WTC11 (cell line): ENCODE measurements around the gene NFX1. TPM values are rescaled to one million over a fixed set of nuclear protein-coding genes. Genes with fewer than 3 reads are reported as not detected.

Experiments used
- ATAC-seq: fragments of 200-7000 bp; cut with Tn5 transposase; 2 replicates; pipeline ENCODE4 v1.10.0; 2021; ENCODE audit warnings: mild to moderate bottlenecking, moderate library complexity
- CTCF ChIA-PET: fragments of 300-600 bp; sonication (Branson Sonifier 250); formaldehyde crosslinking; loops from one replicate; lab custom pipeline; 2021; ENCODE audit warnings: antibody characterized with exemption; lab: Charles Lee
- POLR2A ChIA-PET: fragments of 350-600 bp; sonication (Branson Sonifier 250); formaldehyde crosslinking; loops from one replicate; lab custom pipeline; 2021; ENCODE audit warnings: antibody characterized with exemption; lab: Charles Lee
- DNase-seq: peaks from one replicate; pipeline ENCODE4 v3.0.0; 2021; ENCODE audit warnings: low spot score
- H3K27ac Mint-ChIP-seq: 2 replicates; pipeline ENCODE4 v1.8.0; 2021; ENCODE audit warnings: mixed read lengths
- H3K27me3 Mint-ChIP-seq: 2 replicates; pipeline ENCODE4 v1.8.0; 2021; ENCODE audit warnings: low read depth, mild to moderate bottlenecking, moderate library complexity, mixed read lengths
- H3K36me3 Mint-ChIP-seq: 2 replicates; pipeline ENCODE4 v1.8.0; 2021; ENCODE audit warnings: mixed read lengths
- H3K4me1 Mint-ChIP-seq: 2 replicates; pipeline ENCODE4 v1.8.0; 2022; ENCODE audit warnings: mixed read lengths
- H3K4me3 Mint-ChIP-seq: 2 replicates; pipeline ENCODE4 v1.8.0; 2021; ENCODE audit warnings: mild to moderate bottlenecking, moderate library complexity, mixed read lengths
- H3K9me3 Mint-ChIP-seq: 2 replicates; pipeline ENCODE4 v1.8.0; 2021; ENCODE audit warnings: mixed read lengths
- ATF1 ChIP-seq: sonication (generic); formaldehyde crosslinking; IDR thresholded peaks from 2 replicates; pipeline ENCODE4 v1.8.1; 2023; ENCODE audit warnings: mild to moderate bottlenecking, moderate library complexity, missing genetic modification reagents
- CBFB ChIP-seq: sonication (generic); formaldehyde crosslinking; IDR thresholded peaks from 2 replicates; pipeline ENCODE4 v1.8.1; 2022; ENCODE audit warnings: mild to moderate bottlenecking, low read depth, missing genetic modification reagents
- CTCF ChIP-seq: fragments of 200-600 bp; IDR thresholded peaks from 2 replicates; pipeline ENCODE4 v1.8.0; 2022; ENCODE audit warnings: antibody characterized with exemption
- FOXK1 ChIP-seq: sonication (generic); formaldehyde crosslinking; IDR thresholded peaks from 2 replicates; pipeline ENCODE4 v1.8.0; 2022; ENCODE audit warnings: mild to moderate bottlenecking, moderate library complexity, missing genetic modification reagents
- HMGA2 ChIP-seq: fragments of 250-450 bp; sonication (Bioruptor Pico); IDR thresholded peaks from 2 replicates; pipeline ENCODE4 v1.4.0; 2021; ENCODE audit warnings: mild to moderate bottlenecking, moderate library complexity
- KAT7 ChIP-seq: sonication (generic); formaldehyde crosslinking; IDR thresholded peaks from 2 replicates; pipeline ENCODE4 v1.8.1; 2023; ENCODE audit warnings: missing genetic modification reagents, mild to moderate bottlenecking, borderline replicate concordance
- MYBL2 ChIP-seq: sonication (generic); formaldehyde crosslinking; IDR thresholded peaks from 2 replicates; pipeline ENCODE4 v1.8.1; 2023; ENCODE audit warnings: mild to moderate bottlenecking, moderate library complexity, missing genetic modification reagents
- NFATC4 ChIP-seq: fragments of 250-450 bp; sonication (Bioruptor Pico); IDR thresholded peaks from 2 replicates; pipeline ENCODE4 v1.9.0; 2021; ENCODE audit warnings: mild to moderate bottlenecking
- NR1H2 ChIP-seq: sonication (generic); formaldehyde crosslinking; IDR thresholded peaks from 2 replicates; pipeline ENCODE4 v1.9.0; 2021; ENCODE audit warnings: mild to moderate bottlenecking, moderate library complexity, missing genetic modification reagents
- NR2C2 ChIP-seq: sonication (generic); formaldehyde crosslinking; IDR thresholded peaks from 2 replicates; pipeline ENCODE4 v1.8.0; 2022; ENCODE audit warnings: mild to moderate bottlenecking, missing genetic modification reagents
- PRDM15 ChIP-seq: sonication (generic); formaldehyde crosslinking; IDR thresholded peaks from 2 replicates; pipeline ENCODE4 v1.8.0; 2022; ENCODE audit warnings: missing genetic modification reagents
- TCF7 ChIP-seq: sonication (generic); formaldehyde crosslinking; IDR thresholded peaks from 2 replicates; pipeline ENCODE4 v1.8.0; 2022; ENCODE audit warnings: mild to moderate bottlenecking, low read depth, missing genetic modification reagents, moderate library complexity
- TEAD1 ChIP-seq: sonication (generic); formaldehyde crosslinking; IDR thresholded peaks from 2 replicates; pipeline ENCODE4 v1.8.0; 2022; ENCODE audit warnings: mild to moderate bottlenecking, missing genetic modification reagents
- ZBTB21 ChIP-seq: sonication (generic); formaldehyde crosslinking; IDR thresholded peaks from 2 replicates; pipeline ENCODE4 v1.8.1; 2023; ENCODE audit warnings: mild to moderate bottlenecking, missing genetic modification reagents, borderline replicate concordance
- ZNF281 ChIP-seq: sonication (generic); formaldehyde crosslinking; IDR thresholded peaks from 2 replicates; pipeline ENCODE4 v1.8.0; 2023; ENCODE audit warnings: mild to moderate bottlenecking, missing genetic modification reagents
- total RNA-seq: library from RNA; stranded (reverse); gene quantifications from 3 replicates; pipeline ENCODE4 v1.2.3, GENCODE V29; 2021
- TF ChIP-seq, protein P1 (sequence below): sonication (generic); formaldehyde crosslinking; IDR thresholded peaks from 2 replicates; pipeline ENCODE4 v1.8.1; 2023; ENCODE audit warnings: mild to moderate bottlenecking, missing genetic modification reagents, moderate library complexity
- TF ChIP-seq, protein P2 (sequence below): fragments of 250-450 bp; sonication (Bioruptor Pico); IDR thresholded peaks from 2 replicates; pipeline ENCODE4 v1.9.0; 2021; ENCODE audit warnings: moderate library complexity, mild to moderate bottlenecking, inconsistent platforms, borderline replicate concordance
- TF ChIP-seq, protein P3 (sequence below): sonication (generic); formaldehyde crosslinking; IDR thresholded peaks from 2 replicates; pipeline ENCODE4 v1.8.1; 2023; ENCODE audit warnings: mild to moderate bottlenecking, missing genetic modification reagents, moderate library complexity
- TF ChIP-seq, protein P4 (sequence below): sonication (generic); formaldehyde crosslinking; IDR thresholded peaks from 2 replicates; pipeline ENCODE4 v1.8.1; 2023; ENCODE audit warnings: mild to moderate bottlenecking, missing genetic modification reagents
- TF ChIP-seq, protein P5 (sequence below): sonication (generic); formaldehyde crosslinking; IDR thresholded peaks from 2 replicates; pipeline ENCODE4 v1.8.1; 2023; ENCODE audit warnings: mild to moderate bottlenecking, moderate library complexity, missing genetic modification reagents

The NFX1 gene
- total RNA-seq, 1 experiment from 2014 or later = 30.9 TPM

DNA sequence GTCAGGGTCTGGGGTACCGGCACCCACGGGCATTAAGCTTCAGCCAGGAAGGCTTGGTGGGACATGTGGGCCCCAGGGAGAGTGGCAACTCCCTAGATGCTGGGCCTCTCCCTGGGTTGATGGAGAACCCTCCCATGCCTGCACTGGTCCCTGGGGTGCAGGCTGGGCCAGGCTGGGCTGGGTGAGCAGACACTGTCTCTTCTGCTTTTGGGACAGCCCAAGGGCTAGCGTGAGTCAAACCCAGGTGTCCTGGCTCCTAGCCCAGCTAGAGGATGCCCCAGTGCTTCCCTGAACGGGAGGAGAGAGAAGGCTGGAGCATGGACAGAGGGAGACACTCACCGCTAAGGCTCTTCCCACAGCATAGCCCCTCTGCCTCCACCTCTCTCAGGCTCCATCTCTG is 117.8 kb downstream of the NFX1 start (continued):
- TF ChIP-seq ZNF281 (no peak), TCF7 (no peak), NFATC4 (CRISPR knock-in tag) (no peak), CBFB (CRISPR knock-in tag) (no peak), NR1H2 (CRISPR knock-in tag) (no peak), ATF1 (CRISPR knock-in tag) (no peak), CTCF (no peak), MYBL2 (CRISPR knock-in tag) (no peak), TEAD1 (CRISPR knock-in tag) (no peak), ZBTB21 (no peak), FOXK1 (no peak)
- TF ChIP-seq, protein P1, sequence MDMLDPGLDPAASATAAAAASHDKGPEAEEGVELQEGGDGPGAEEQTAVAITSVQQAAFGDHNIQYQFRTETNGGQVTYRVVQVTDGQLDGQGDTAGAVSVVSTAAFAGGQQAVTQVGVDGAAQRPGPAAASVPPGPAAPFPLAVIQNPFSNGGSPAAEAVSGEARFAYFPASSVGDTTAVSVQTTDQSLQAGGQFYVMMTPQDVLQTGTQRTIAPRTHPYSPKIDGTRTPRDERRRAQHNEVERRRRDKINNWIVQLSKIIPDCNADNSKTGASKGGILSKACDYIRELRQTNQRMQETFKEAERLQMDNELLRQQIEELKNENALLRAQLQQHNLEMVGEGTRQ (CRISPR knock-in tag) = no peak
- TF ChIP-seq, protein P2, sequence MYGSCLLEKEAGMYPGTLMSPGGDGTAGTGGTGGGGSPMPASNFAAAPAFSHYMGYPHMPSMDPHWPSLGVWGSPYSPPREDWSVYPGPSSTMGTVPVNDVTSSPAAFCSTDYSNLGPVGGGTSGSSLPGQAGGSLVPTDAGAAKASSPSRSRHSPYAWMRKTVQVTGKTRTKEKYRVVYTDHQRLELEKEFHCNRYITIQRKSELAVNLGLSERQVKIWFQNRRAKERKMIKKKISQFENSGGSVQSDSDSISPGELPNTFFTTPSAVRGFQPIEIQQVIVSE (CRISPR knock-in tag) = no peak

DNA sequence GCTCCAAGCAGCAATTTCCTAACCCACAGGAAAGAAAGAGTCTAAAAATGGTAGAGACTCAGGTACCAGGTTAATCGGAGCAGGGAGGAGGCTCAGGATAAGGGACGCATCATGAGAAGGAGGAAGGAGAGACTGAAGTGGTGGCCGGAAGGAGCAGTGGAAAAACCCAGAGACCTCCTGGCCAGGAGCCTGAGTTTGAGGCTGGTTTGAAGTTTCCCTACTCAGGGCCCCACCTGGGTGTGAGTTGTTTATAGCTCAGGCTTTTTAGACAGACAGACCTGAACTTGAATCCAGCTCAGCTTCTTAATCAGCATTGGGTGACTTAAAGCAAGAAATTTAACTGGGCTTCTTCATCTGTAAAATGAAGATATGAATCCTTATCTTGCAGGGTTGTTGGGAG is 124.0 kb downstream of the NFX1 start:
- Mint-ChIP-seq H3K27me3 (no peaks in the 10 kb centered on the region), H3K36me3 (no peaks in the 10 kb centered on the region), H3K9me3 (peaks cover 7% of the 10 kb centered on the region; the same call in 1 of the 2 replicates), H3K4me3 (no peak overlapping the region), H3K4me1 (peaks cover 7% of the 10 kb centered on the region), H3K27ac (no peak overlapping the region)
- ATAC-seq = no peak
- CTCF ChIA-PET = interaction anchor here (0.7 to 5.7 kb wide), 9 partner anchors 10 to 127 kb away, joined by 3 to 84 read pairs (median 23); partner anchors contain the start of gene AQP3
- POLR2A ChIA-PET = no interaction called here
- DNase-seq = no peak
- TF ChIP-seq, protein P3, sequence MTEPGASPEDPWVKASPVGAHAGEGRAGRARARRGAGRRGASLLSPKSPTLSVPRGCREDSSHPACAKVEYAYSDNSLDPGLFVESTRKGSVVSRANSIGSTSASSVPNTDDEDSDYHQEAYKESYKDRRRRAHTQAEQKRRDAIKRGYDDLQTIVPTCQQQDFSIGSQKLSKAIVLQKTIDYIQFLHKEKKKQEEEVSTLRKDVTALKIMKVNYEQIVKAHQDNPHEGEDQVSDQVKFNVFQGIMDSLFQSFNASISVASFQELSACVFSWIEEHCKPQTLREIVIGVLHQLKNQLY = no peak
- TF ChIP-seq PRDM15 (CRISPR knock-in tag) = no peak
- TF ChIP-seq NR2C2 (CRISPR knock-in tag) = no peak
- no peak for TF ChIP-seq HMGA2 (CRISPR knock-in tag)
- TF ChIP-seq TCF7 = no peak
- TF ChIP-seq, protein P4, sequence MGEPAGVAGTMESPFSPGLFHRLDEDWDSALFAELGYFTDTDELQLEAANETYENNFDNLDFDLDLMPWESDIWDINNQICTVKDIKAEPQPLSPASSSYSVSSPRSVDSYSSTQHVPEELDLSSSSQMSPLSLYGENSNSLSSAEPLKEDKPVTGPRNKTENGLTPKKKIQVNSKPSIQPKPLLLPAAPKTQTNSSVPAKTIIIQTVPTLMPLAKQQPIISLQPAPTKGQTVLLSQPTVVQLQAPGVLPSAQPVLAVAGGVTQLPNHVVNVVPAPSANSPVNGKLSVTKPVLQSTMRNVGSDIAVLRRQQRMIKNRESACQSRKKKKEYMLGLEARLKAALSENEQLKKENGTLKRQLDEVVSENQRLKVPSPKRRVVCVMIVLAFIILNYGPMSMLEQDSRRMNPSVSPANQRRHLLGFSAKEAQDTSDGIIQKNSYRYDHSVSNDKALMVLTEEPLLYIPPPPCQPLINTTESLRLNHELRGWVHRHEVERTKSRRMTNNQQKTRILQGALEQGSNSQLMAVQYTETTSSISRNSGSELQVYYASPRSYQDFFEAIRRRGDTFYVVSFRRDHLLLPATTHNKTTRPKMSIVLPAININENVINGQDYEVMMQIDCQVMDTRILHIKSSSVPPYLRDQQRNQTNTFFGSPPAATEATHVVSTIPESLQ (CRISPR knock-in tag) = no peak
- TF ChIP-seq, protein P5, sequence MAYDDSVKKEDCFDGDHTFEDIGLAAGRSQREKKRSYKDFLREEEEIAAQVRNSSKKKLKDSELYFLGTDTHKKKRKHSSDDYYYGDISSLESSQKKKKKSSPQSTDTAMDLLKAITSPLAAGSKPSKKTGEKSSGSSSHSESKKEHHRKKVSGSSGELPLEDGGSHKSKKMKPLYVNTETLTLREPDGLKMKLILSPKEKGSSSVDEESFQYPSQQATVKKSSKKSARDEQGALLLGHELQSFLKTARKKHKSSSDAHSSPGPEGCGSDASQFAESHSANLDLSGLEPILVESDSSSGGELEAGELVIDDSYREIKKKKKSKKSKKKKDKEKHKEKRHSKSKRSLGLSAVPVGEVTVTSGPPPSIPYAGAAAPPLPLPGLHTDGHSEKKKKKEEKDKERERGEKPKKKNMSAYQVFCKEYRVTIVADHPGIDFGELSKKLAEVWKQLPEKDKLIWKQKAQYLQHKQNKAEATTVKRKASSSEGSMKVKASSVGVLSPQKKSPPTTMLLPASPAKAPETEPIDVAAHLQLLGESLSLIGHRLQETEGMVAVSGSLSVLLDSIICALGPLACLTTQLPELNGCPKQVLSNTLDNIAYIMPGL (CRISPR knock-in tag) = no peak
- no peak for TF ChIP-seq KAT7 (CRISPR knock-in tag)
- no peak for TF ChIP-seq CTCF
